GM12874 (cell line): ENCODE measurements around the gene MED13L.

Experiments used
- TF ChIP-seq, protein P1 (sequence below): IDR thresholded peaks from 2 replicates; pipeline ENCODE4 v1.5.1; 2011; ENCODE audit warnings: low read depth, mild to moderate bottlenecking, control low read depth, low read length, moderate library complexity; ENCODE audit not compliant: insufficient read depth

MED13L gene

DNA sequence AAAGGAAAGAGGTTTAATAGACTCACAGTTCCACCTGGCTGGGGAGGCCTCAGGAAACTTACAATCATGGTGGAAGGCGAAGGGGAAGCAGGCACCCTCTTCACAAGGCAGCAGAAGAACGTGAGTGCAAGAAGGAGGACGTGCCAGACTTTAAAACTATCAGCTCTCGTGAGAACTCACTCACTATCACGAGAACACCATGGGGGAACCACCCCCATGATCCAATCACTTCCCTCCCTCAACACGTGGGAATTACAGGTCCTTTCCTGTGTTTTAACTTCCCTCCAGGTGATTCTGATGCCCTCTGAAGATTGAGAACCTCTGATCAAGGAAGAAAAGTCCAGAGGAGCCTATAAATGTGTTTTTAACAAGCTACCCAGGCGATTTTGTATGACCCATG lies 358.7 kb downstream of the MED13L start:
- TF ChIP-seq, protein P1, sequence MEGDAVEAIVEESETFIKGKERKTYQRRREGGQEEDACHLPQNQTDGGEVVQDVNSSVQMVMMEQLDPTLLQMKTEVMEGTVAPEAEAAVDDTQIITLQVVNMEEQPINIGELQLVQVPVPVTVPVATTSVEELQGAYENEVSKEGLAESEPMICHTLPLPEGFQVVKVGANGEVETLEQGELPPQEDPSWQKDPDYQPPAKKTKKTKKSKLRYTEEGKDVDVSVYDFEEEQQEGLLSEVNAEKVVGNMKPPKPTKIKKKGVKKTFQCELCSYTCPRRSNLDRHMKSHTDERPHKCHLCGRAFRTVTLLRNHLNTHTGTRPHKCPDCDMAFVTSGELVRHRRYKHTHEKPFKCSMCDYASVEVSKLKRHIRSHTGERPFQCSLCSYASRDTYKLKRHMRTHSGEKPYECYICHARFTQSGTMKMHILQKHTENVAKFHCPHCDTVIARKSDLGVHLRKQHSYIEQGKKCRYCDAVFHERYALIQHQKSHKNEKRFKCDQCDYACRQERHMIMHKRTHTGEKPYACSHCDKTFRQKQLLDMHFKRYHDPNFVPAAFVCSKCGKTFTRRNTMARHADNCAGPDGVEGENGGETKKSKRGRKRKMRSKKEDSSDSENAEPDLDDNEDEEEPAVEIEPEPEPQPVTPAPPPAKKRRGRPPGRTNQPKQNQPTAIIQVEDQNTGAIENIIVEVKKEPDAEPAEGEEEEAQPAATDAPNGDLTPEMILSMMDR = no peak

DNA sequence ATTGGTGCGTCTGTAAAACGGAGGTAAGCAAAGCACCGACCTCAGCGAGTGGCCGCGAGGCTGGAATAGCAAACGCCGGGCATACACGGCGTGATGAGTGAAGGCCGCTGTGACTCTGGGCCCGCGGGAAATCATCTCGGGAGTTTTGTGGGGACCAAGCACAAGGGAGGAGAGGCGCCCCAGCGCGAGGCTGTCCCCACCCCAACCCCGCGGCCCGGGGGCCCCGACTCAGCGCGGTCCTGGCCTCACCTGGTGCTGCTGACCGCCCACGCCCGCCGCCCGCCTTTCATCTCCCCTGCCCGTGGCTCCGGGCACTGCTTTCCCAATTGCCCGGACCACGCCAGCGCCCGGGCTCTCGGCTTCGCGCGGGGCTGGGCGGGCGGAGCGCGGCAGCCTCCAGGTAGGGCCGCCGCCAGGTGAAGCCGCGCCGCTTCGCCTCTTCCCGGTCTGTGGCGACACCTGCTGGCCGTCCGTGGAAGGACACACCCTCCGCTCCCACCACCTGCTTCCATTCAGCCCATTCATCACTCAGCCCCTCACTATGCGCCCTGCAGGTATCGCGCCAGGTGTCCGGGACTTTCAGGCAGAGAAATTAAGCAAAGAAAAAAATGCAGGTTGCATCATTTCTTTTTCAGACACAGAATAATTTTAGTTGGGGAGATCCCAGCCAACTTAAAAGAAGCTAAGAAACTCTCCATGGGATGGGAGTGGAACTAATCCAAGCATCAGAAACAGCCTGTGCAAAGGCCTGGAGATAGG lies 360.4 kb downstream of the MED13L start:
- TF ChIP-seq, protein P1 = peak; percentile 94

GRCh38 chr12:115914122-115914521 lies 363.4 kb downstream of the MED13L start:
- TF ChIP-seq, protein P1 = no peak

GRCh38 chr12:115912440-115912839 lies 365.1 kb downstream of the MED13L start:
- TF ChIP-seq, protein P1 = no peak

GRCh38 chr12:115911360-115911759 lies 366.1 kb downstream of the MED13L start:
- TF ChIP-seq, protein P1 = no peak

DNA sequence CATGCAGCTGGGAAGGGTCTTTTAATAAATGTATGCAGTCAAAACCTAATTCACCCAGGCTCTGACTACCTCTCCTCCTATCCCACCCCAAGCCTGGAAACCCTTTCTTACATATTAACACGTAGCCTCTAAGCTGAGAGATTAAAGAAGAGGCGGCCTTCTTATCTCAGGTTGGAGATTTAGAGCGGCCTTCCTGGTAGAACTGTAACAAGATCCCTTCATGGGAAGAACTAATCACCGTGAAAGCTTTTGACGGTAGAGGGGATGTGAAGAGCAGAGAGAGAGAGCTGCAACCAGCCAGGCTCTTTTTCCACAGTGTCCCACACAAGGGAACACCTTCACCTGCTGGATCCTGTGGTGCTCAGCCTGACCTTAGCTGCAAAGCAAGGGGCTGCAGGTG lies 367.4 kb downstream of the MED13L start:
- TF ChIP-seq, protein P1 = no peak
